ENCODE results near the gene ATG7.
"Not testable (repeated sequence)": the region's sequence is repeated elsewhere in the genome, so short reads cannot be mapped to it uniquely, and the experiment has no call there.

The ATG7 gene

GRCh38 chr3:11509173-11510000, 237.2 kb downstream of the ATG7 start:
- DNase-seq (ENCODE audit: low spot score): peak; percentile 69

GRCh38 chr3:11510001-11510340, 237.8 kb downstream of the ATG7 start:
- DNase-seq (ENCODE audit: low spot score): peak; percentile 16

DNA sequence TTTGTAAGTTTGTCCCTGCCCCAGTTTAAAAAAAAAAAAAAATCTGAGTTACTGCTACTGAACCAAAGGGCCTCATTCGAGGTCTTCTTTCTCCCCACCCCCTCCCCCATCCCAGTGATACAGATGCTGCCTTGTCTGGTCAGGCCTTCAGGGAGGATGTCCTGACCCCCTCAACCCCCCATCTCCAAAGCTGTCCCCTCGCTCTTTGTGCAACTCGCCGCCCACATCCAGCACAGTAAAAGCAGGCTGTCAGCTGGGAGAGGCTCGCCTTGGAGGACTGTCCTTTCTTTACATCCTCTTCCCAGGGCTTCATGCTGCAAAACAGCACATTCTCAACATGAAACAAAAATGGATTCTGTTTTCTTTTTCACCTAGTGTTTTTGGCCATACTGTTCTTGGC, 238.2 kb downstream of the ATG7 start:
- DNase-seq (ENCODE audit: low spot score): no peak

- not testable (repeated sequence) for DNase-seq (ENCODE audit: low spot score)
These were observed 239.4 kb downstream of the ATG7 start for GRCh38 chr3:11511606-11512005.

DNA sequence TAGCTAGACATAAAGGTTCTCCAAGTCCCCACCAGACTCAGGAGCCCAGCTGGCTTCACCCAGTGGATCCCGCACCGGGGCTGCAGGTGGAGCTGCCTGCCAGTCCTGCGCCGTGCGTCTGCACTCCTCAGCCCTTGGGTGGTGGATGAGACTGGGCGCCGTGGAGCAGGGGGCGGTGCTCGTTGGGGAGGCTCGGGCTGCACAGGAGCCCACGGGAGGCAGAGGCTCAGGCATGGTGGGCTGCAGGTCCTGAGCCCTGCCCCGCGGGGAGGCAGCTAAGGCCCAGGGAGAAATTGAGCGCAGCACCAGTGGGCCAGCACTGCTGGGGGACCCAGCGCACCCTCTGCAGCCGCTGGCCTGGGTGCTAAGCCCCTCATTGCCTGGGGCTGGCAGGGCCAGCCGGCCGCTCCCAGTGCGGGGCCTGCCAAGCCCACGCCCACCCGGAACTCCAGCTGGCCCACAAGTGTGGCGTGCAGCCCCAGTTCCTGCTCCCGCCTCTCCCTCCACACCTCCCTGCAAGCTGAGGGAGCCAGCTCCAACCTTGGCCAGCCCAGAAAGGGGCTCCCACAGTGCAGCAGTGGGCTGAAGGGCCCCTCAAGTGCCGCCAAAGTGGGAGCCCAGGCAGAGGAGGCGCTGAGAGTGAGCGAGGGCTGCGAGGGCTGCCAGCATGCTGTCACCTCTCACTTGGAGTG, 241.1 kb downstream of the ATG7 start:
- DNase-seq (ENCODE audit: low spot score): not testable (repeated sequence)

- no peak for DNase-seq (ENCODE audit: low spot score)
These were observed 241.6 kb downstream of the ATG7 start for GRCh38 chr3:11513817-11514135.

GRCh38 chr3:11514191-11514821, 242.1 kb downstream of the ATG7 start:
- DNase-seq (ENCODE audit: low spot score): no peak

DNA sequence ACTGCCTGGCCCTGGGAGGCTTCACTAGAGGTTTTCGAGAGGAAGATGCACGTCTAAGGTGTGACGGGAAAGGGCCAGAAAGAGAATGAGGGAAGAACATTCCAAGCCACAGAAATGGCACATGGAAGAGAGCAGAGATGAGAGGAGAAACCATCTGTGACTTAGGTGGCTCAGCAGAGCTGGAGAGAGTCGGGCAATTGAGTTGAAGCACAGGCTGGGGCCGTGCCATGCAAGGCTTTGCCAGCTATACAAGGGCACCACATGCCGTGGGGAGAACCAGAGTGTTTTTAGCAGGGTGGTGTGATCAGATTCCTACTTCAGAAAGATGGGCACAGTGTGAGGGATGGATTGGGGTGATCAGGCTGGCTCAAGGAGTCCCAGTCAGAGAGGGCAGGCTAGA, 245.4 kb downstream of the ATG7 start:
- DNase-seq (ENCODE audit: low spot score): no peak

- DNase-seq (ENCODE audit: low spot score): no peak
These were observed 249.0 kb downstream of the ATG7 start for GRCh38 chr3:11521167-11521566.

GRCh38 chr3:11522398-11522715, 250.2 kb downstream of the ATG7 start:
- no peak for DNase-seq (ENCODE audit: low spot score)

- no peak for DNase-seq (ENCODE audit: low spot score)
These were observed 250.9 kb downstream of the ATG7 start for GRCh38 chr3:11522953-11523571.

DNA sequence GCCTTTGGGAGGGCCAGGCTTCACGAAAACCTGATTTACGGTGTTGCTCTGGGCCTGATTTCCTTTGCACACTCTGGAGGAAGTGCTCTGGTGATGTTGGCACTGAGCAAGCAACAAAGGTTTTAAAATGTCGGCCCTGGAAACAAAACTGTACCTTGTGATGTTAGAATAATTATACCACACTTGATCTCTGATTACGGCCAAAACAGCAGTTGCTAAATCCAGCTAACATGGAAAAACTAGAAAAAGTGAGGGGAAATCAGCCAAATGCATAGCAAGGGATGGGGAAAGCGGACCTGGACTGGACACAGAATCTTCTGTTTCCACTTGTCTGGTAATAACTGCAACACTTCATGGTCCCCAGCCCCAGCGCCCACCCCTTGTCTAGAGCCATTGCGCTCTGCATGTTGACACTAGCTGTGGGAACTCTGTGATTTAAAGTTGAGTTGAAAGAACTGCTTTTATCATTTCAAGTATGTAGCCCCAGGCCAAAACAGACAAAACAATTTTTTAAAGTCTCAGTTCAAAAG, 251.4 kb downstream of the ATG7 start:
- no peak for DNase-seq (ENCODE audit: low spot score)

- not testable (repeated sequence) for DNase-seq (ENCODE audit: low spot score)
These were observed 253.9 kb downstream of the ATG7 start for GRCh38 chr3:11526121-11526520.

DNA sequence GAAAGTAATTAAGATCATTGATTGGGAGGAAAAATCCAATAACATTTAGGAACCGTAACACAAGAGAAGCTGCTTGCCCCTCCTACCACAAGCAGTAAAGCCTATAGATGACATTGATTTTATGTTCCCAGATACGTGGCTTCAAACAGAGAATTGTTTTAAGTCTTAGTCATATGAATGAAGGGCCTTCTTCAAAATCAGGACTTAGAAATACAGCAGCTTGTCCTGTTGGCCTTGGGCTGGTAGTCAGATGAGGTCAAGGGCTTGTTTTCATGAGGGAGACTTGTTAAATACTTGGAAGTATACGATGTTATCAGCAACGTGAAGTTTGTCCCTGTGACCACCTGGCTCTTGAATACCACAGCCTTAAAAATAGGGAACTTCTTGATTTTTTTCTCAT, 257.1 kb downstream of the ATG7 start:
- no peak for DNase-seq (ENCODE audit: low spot score)

DNA sequence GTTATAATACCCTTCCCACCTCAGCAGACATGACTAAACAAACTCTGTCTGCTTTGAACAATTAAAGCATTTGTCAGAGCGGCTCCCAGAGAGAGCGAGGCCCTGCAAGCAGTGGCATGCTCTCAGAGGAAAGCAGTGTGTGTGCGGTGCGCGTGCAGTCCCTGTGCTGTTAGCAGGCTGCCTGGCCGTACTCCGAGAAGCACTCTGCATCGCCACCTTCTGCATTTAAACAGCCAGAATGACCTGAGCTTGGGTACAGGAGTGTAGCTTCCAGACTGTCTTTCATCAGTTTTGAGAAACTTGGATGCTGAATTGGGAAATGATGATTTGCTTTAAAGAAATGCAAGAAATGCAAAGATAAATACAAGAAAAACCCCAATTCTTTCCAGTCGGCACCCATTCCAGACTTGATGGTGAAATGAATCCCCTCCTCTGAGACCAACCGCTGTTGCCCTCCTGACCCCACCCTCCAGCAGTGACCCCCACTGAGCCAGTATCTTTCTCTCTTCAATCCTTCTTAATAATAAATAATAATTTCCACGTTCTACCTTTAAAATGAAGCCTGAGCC, 258.0 kb downstream of the ATG7 start:
- no peak for DNase-seq (ENCODE audit: low spot score)

- no peak for DNase-seq (ENCODE audit: low spot score)
These were observed 260.8 kb downstream of the ATG7 start for GRCh38 chr3:11532931-11533391.

DNA sequence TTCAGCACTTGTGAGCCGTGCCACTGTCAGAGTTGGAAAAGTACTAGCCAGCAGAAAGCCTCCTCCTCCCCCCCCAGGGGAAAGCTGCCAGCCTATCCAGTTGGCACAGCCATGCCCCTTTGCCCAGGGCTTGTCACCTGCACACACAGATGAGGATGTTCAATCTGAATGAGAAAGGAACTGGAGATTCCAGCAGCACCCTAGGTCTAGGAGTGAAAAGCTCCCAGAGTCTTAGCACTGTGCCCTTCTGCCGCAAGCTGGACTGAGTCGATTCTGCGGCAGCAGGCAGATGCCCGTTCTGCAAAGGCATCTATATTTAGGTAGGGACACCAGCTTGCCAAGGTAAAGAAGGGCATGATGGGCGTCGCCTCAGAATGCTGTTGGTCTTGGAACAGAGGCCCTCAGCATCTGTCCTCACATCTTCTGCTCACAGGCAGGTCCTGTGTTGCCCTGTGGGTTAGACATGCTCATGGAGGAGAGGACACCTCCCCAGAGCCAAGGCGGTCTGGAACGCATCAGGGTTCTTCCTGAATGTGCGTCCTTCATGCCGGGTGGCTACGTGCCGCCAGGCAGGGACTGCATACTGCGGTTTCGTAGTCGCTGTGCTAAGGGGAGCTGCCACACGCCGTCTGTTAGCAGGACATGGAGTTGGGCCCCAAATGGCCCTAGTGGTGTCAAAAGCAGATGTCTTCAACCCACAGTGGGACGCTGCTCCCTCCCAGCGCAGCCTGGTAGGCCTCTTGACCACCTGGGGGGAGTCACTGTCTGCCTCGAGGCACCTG, 262.0 kb downstream of the ATG7 start:
- no peak for DNase-seq (ENCODE audit: low spot score)

GRCh38 chr3:11534793-11535101, 262.6 kb downstream of the ATG7 start:
- no peak for DNase-seq (ENCODE audit: low spot score)

- no peak for DNase-seq (ENCODE audit: low spot score)
These were observed 263.2 kb downstream of the ATG7 start for GRCh38 chr3:11535243-11535960.

GRCh38 chr3:11536132-11536935, 264.1 kb downstream of the ATG7 start:
- no peak for DNase-seq (ENCODE audit: low spot score)

Measured in iPS-NIHi11 (cell line).